H9 (cell line): ENCODE data around the gene TUG1. TPM values are rescaled to one million over a fixed set of nuclear protein-coding genes. Genes with fewer than 3 reads are reported as not detected.

Experiments used
- DNase-seq: peaks from one replicate; pipeline ENCODE4 v3.0.0-alpha.2; 2017
- H2AFZ ChIP-seq: one replicate; pipeline ENCODE4 v1.6.1; 2013; ENCODE audit warnings: mild to moderate bottlenecking, low read length, control low read depth, moderate library complexity
- H2AK5ac ChIP-seq: 2 replicates; pipeline ENCODE4 v1.6.1; 2013; ENCODE audit warnings: low read length, control low read depth, mixed read lengths; ENCODE audit not compliant: insufficient read length
- H2BK120ac ChIP-seq: one replicate; pipeline ENCODE4 v1.6.1; 2013; ENCODE audit warnings: low read depth, mild to moderate bottlenecking, low read length, control low read depth, inconsistent platforms; ENCODE audit not compliant: poor library complexity, severe bottlenecking
- H2BK12ac ChIP-seq: 2 replicates; pipeline ENCODE4 v1.6.1; 2013; ENCODE audit warnings: low read length, control low read depth, mixed read lengths, low read depth; ENCODE audit not compliant: insufficient read length
- H2BK15ac ChIP-seq: 2 replicates; pipeline ENCODE4 v1.6.1; 2013; ENCODE audit warnings: low read depth, low read length, control low read depth
- H2BK20ac ChIP-seq: one replicate; pipeline ENCODE4 v1.6.1; 2013; ENCODE audit warnings: low read depth, mild to moderate bottlenecking, low read length, control low read depth, inconsistent platforms; ENCODE audit not compliant: poor library complexity, severe bottlenecking
- H2BK5ac ChIP-seq: 2 replicates; pipeline ENCODE4 v1.6.1; 2013; ENCODE audit warnings: low read length, control low read depth, mixed read lengths; ENCODE audit not compliant: insufficient read length
- H3K14ac ChIP-seq: 2 replicates; pipeline ENCODE4 v1.6.1; 2013; ENCODE audit warnings: low read length, control low read depth; ENCODE audit not compliant: insufficient read depth
- H3K18ac ChIP-seq: 2 replicates; pipeline ENCODE4 v1.6.1; 2013; ENCODE audit warnings: low read depth, mild to moderate bottlenecking, mixed read lengths, low read length, control low read depth; ENCODE audit not compliant: insufficient read length
- H3K23ac ChIP-seq: 2 replicates; pipeline ENCODE4 v1.6.1; 2013; ENCODE audit warnings: low read length, control low read depth, mixed read lengths, low read depth; ENCODE audit not compliant: insufficient read length
- H3K23me2 ChIP-seq: 2 replicates; pipeline ENCODE4 v1.6.1; 2013; ENCODE audit warnings: low read depth, mild to moderate bottlenecking, mixed read lengths, low read length, control low read depth; ENCODE audit not compliant: insufficient read length, poor library complexity, severe bottlenecking
- H3K27ac ChIP-seq: 2 replicates; pipeline ENCODE4 v1.5.1; 2013; ENCODE audit warnings: low read length, control low read depth, mixed read lengths, low read depth; ENCODE audit not compliant: insufficient read length
- H3K27me3 ChIP-seq: 2 replicates; pipeline ENCODE4 v1.6.1; 2013; ENCODE audit warnings: low read length, control low read depth, inconsistent platforms; ENCODE audit not compliant: insufficient read depth
- H3K4ac ChIP-seq: 2 replicates; pipeline ENCODE4 v1.6.1; 2013; ENCODE audit warnings: low read depth, mild to moderate bottlenecking, control low read depth, inconsistent platforms, low read length, moderate library complexity
- H3K4me1 ChIP-seq: 2 replicates; pipeline ENCODE4 v1.6.1; 2013; ENCODE audit warnings: low read length, control low read depth, inconsistent platforms; ENCODE audit not compliant: insufficient read depth
- H3K4me2 ChIP-seq: 2 replicates; pipeline ENCODE4 v1.6.1; 2013; ENCODE audit warnings: low read length, control low read depth, mixed read lengths; ENCODE audit not compliant: insufficient read length, insufficient read depth
- H3K56ac ChIP-seq: 2 replicates; pipeline ENCODE4 v1.6.1; 2013; ENCODE audit warnings: low read depth, mild to moderate bottlenecking, mixed read lengths, low read length, control low read depth; ENCODE audit not compliant: insufficient read length
- H3K79me1 ChIP-seq: 2 replicates; pipeline ENCODE4 v1.6.1; 2013; ENCODE audit warnings: low read depth, mild to moderate bottlenecking, moderate library complexity, low read length, control low read depth, inconsistent platforms; ENCODE audit not compliant: insufficient read depth, poor library complexity, severe bottlenecking
- H3K79me2 ChIP-seq: 2 replicates; pipeline ENCODE4 v1.6.1; 2013; ENCODE audit warnings: low read length, control low read depth, inconsistent platforms; ENCODE audit not compliant: insufficient read depth
- H3K9ac ChIP-seq: 2 replicates; pipeline ENCODE4 v1.6.1; 2013; ENCODE audit warnings: low read length, control low read depth, mixed read lengths; ENCODE audit not compliant: insufficient read length; ENCODE audit errors: extremely low read depth
- H3K9me3 ChIP-seq: one replicate; pipeline ENCODE4 v1.6.1; 2013; ENCODE audit warnings: low read depth, low read length, inconsistent platforms; ENCODE audit not compliant: control insufficient read depth
- H3T11ph ChIP-seq: one replicate; pipeline ENCODE4 v1.6.1; 2013; ENCODE audit warnings: mild to moderate bottlenecking, low read length, control low read depth, inconsistent platforms
- H4K20me1 ChIP-seq: one replicate; pipeline ENCODE4 v1.6.1; 2013; ENCODE audit not compliant: control insufficient read depth, insufficient read length, insufficient read depth
- H4K5ac ChIP-seq: 2 replicates; pipeline ENCODE4 v1.6.1; 2013; ENCODE audit warnings: low read depth, mild to moderate bottlenecking, mixed read lengths, low read length, control low read depth; ENCODE audit not compliant: insufficient read length
- H4K8ac ChIP-seq: replicated peaks from 2 replicates; pipeline ENCODE4 v1.6.1; 2013; ENCODE audit warnings: low read length, control low read depth, mixed read lengths, low read depth; ENCODE audit not compliant: insufficient read length
- H4K91ac ChIP-seq: 2 replicates; pipeline ENCODE4 v1.6.1; 2013; ENCODE audit warnings: low read depth, mild to moderate bottlenecking, moderate library complexity, mixed read lengths, low read length, control low read depth; ENCODE audit not compliant: insufficient read length
- H3K27ac Mint-ChIP-seq, 3 experiments: 2 replicates in 2 of 3; 3 replicates in 1 of 3; pipeline ENCODE4 v1.8.0; 2020 to 2021; ENCODE audit warnings: mixed read lengths in 3 of 3, mild to moderate bottlenecking in 1 of 3, moderate library complexity in 1 of 3
- H3K27me3 Mint-ChIP-seq: 2 replicates; pipeline ENCODE4 v1.8.0; 2021; ENCODE audit warnings: low read depth, mild to moderate bottlenecking, moderate library complexity, mixed read lengths
- H3K36me3 Mint-ChIP-seq, 3 experiments: 2 replicates in 2 of 3; 3 replicates in 1 of 3; pipeline ENCODE4 v1.8.0; 2020 to 2021; ENCODE audit warnings: low read depth in 3 of 3, mixed read lengths in 3 of 3; ENCODE audit not compliant: insufficient read depth in 1 of 3
- H3K4me1 Mint-ChIP-seq, 2 experiments: 2 replicates each; pipeline ENCODE4 v1.8.0; 2020; ENCODE audit warnings: mixed read lengths in 2 of 2
- H3K4me3 Mint-ChIP-seq, 2 experiments: 2 replicates in 1 of 2; 3 replicates in 1 of 2; pipeline ENCODE4 v1.8.0; 2020 to 2021; ENCODE audit warnings: mild to moderate bottlenecking in 2 of 2, mixed read lengths in 2 of 2, moderate library complexity in 1 of 2
- H3K9me3 Mint-ChIP-seq, 2 experiments: 2 replicates in 1 of 2; 3 replicates in 1 of 2; pipeline ENCODE4 v1.8.0; 2020; ENCODE audit warnings: mild to moderate bottlenecking in 2 of 2, mixed read lengths in 2 of 2, moderate library complexity in 1 of 2
- CTCF ChIP-seq: fragments of 200-600 bp; sonication (generic); conservative IDR thresholded peaks from 3 replicates; pipeline ENCODE4 v1.8.0; 2021; ENCODE audit warnings: antibody characterized with exemption, mild to moderate bottlenecking
- WGBS: extraction: QIAGEN DNeasy Blood & Tissue Kit; methylation state at CpG from one replicate; pipeline ENCODE4 v1.1.7; 2013; ENCODE audit warnings: missing lambda C conversion rate, low lambda C conversion rate, mixed read lengths; ENCODE audit not compliant: insufficient read length; ENCODE audit errors: extremely low coverage; 5-methylcytosine and 5-hydroxymethylcytosine counted together
- total RNA-seq: library from RNA; stranded (reverse); gene quantifications from 2 replicates; pipeline ENCODE4 v1.2.1, GENCODE V29; 2021

Gene TUG1
- total RNA-seq, 1 experiment from 2014 or later, result 99.6 TPM

GRCh38 chr22:30953206-30953605, 15.9 kb upstream of the TUG1 start:
- H2BK120ac ChIP-seq, result no peak overlapping the region
- H2BK15ac ChIP-seq, result no peak overlapping the region
- H3K9me3 ChIP-seq, result no peaks in the 10 kb centered on the region
- no peak overlapping the region for H4K5ac ChIP-seq
- no peak overlapping the region for H3K27ac ChIP-seq
- H4K8ac ChIP-seq, result no peak overlapping the region
- no peak overlapping the region for H4K91ac ChIP-seq
- H3K56ac ChIP-seq, result no peak overlapping the region
- no peak for TF ChIP-seq CTCF
- H4K20me1 ChIP-seq, result no peaks in the 10 kb centered on the region
- WGBS, result no CpG with 5 or more reads among the region's 2 CpGs
- H2AFZ ChIP-seq, result no peak overlapping the region
- H3K4me2 ChIP-seq, result no peak overlapping the region
- H3K9ac ChIP-seq, result no peak overlapping the region
- no peaks in the 10 kb centered on the region for H3K27me3 ChIP-seq
- no peaks in the 10 kb centered on the region for H3K79me1 ChIP-seq
- H3K4me1 ChIP-seq, result no peaks in the 10 kb centered on the region
- H3K36me3 Mint-ChIP-seq, result peaks cover 20 to 69% (median 67%) of the 10 kb centered on the region in 3 experiments; a peak in 6 of 7 replicates
- H3K27ac Mint-ChIP-seq, result no peak overlapping the region
- H3K4me1 Mint-ChIP-seq, result no peaks in the 10 kb centered on the region; a peak in 1 of 4 replicates
- no peaks in the 10 kb centered on the region; the same call in 1 of the 2 replicates for H3K79me2 ChIP-seq
- no peaks in the 10 kb centered on the region for H3K23me2 ChIP-seq
- DNase-seq, result no peak
- H3T11ph ChIP-seq, result no peak overlapping the region
- H3K4me3 Mint-ChIP-seq, result no peak overlapping the region
- no peaks in the 10 kb centered on the region for H3K27me3 Mint-ChIP-seq
- H2BK20ac ChIP-seq, result no peak overlapping the region
- H2AK5ac ChIP-seq, result no peak overlapping the region
- H3K14ac ChIP-seq, result no peak overlapping the region
- no peak overlapping the region for H3K18ac ChIP-seq
- H2BK5ac ChIP-seq, result no peak overlapping the region
- no peak overlapping the region for H2BK12ac ChIP-seq
- H3K4ac ChIP-seq, result no peak overlapping the region
- H3K23ac ChIP-seq, result no peak overlapping the region
- H3K9me3 Mint-ChIP-seq, result no peaks in the 10 kb centered on the region
